HL-60 (cell line): Measurements from ENCODE around the gene ATE1.

Source experiments
- GABPA ChIP-seq: IDR thresholded peaks from 2 replicates; pipeline ENCODE4 v1.6.1; 2012; ENCODE audit warnings: low read depth
- POLR2AphosphoS5 ChIP-seq: IDR thresholded peaks from 2 replicates; pipeline ENCODE4 v1.6.1; 2012; ENCODE audit warnings: low read depth
- TF ChIP-seq, protein P1 (sequence below): IDR thresholded peaks from one replicate; pipeline ENCODE4 v1.5.1; 2011; ENCODE audit warnings: low read length, control low read depth, inconsistent platforms; ENCODE audit not compliant: insufficient read depth
- TF ChIP-seq, protein P2 (sequence below): IDR thresholded peaks from 2 replicates; pipeline ENCODE4 v1.6.1; 2012; ENCODE audit warnings: low read depth; ENCODE audit not compliant: insufficient replicate concordance

DNA sequence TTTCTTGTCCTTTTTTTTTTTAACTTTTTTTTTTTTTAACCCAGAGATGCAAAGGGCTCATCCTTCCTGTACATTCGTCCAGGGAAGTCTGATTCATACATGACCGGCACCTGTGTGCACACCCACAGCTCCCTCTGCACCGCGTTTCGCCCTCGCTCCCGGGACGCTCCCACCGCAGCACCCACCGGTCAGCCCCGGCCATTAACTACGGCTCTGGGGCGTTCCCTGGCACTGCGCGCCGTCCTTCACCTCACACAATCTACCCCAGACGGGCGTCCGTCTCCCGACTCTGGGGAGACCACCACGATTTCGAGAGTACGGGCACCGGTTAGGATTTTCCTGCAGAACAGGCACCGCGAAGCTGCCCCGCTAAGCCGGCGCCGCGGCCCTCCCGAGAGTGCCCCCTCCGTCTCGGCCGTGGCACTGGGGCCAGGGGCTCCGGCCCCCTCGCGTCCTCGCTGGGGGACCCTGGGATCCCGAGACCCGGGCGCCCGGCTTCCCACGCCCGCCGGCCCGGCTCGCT is 452 bp downstream of the ATE1 start:
- TF ChIP-seq, protein P1, sequence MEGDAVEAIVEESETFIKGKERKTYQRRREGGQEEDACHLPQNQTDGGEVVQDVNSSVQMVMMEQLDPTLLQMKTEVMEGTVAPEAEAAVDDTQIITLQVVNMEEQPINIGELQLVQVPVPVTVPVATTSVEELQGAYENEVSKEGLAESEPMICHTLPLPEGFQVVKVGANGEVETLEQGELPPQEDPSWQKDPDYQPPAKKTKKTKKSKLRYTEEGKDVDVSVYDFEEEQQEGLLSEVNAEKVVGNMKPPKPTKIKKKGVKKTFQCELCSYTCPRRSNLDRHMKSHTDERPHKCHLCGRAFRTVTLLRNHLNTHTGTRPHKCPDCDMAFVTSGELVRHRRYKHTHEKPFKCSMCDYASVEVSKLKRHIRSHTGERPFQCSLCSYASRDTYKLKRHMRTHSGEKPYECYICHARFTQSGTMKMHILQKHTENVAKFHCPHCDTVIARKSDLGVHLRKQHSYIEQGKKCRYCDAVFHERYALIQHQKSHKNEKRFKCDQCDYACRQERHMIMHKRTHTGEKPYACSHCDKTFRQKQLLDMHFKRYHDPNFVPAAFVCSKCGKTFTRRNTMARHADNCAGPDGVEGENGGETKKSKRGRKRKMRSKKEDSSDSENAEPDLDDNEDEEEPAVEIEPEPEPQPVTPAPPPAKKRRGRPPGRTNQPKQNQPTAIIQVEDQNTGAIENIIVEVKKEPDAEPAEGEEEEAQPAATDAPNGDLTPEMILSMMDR: no peak
- 0 out of 2 replicates have a peak, but pooled peaks have one; percentile 20 for TF ChIP-seq POLR2AphosphoS5
- TF ChIP-seq, protein P2, sequence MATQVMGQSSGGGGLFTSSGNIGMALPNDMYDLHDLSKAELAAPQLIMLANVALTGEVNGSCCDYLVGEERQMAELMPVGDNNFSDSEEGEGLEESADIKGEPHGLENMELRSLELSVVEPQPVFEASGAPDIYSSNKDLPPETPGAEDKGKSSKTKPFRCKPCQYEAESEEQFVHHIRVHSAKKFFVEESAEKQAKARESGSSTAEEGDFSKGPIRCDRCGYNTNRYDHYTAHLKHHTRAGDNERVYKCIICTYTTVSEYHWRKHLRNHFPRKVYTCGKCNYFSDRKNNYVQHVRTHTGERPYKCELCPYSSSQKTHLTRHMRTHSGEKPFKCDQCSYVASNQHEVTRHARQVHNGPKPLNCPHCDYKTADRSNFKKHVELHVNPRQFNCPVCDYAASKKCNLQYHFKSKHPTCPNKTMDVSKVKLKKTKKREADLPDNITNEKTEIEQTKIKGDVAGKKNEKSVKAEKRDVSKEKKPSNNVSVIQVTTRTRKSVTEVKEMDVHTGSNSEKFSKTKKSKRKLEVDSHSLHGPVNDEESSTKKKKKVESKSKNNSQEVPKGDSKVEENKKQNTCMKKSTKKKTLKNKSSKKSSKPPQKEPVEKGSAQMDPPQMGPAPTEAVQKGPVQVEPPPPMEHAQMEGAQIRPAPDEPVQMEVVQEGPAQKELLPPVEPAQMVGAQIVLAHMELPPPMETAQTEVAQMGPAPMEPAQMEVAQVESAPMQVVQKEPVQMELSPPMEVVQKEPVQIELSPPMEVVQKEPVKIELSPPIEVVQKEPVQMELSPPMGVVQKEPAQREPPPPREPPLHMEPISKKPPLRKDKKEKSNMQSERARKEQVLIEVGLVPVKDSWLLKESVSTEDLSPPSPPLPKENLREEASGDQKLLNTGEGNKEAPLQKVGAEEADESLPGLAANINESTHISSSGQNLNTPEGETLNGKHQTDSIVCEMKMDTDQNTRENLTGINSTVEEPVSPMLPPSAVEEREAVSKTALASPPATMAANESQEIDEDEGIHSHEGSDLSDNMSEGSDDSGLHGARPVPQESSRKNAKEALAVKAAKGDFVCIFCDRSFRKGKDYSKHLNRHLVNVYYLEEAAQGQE: no peak
- no peak for TF ChIP-seq GABPA
